Measurements from ENCODE around the gene C19orf47. TPM values are rescaled to one million over a fixed set of nuclear protein-coding genes. Genes with fewer than 3 reads are reported as not detected.
"Not testable (repeated sequence)": the region's sequence is repeated elsewhere in the genome, so short reads cannot be mapped to it uniquely, and the experiment has no call there.

Gene C19orf47
- total RNA-seq, 1 donor from 2014 or later, result 16.1 TPM

GRCh38 chr19:40335101-40335500, 13.1 kb downstream of the C19orf47 start:
- Histone ChIP-seq H3K36me3 (peaks cover 67% of the 10 kb centered on the region), H3K9me3 (no peaks in the 10 kb centered on the region), H3K4me3 (no peak overlapping the region), H3K27me3 (no peaks in the 10 kb centered on the region), H3K4me1 (no peaks in the 10 kb centered on the region), H3K27ac (no peak overlapping the region)
- intact Hi-C loops (cut with DNase I), result no loop called here
- DNase-seq (no peak), ATAC-seq (no peak)
- TF ChIP-seq CTCF (IDR thresholded peaks at IDR 0.05), result no peak

GRCh38 chr19:40333083-40333482, 15.1 kb downstream of the C19orf47 start:
- ATAC-seq; H3K27me3 ChIP-seq; H3K4me1 ChIP-seq; H3K4me3 ChIP-seq; H3K9me3 ChIP-seq; DNase-seq; H3K27ac ChIP-seq; intact Hi-C loops (cut with DNase I): not testable (repeated sequence)
- peaks cover 69% of the 10 kb centered on the region for H3K36me3 ChIP-seq

GRCh38 chr19:40332669-40333068, 15.5 kb downstream of the C19orf47 start:
- no peaks in the 10 kb centered on the region for H3K27me3 ChIP-seq
- peaks cover 73% of the 10 kb centered on the region for H3K36me3 ChIP-seq
- DNase-seq (no peak), ATAC-seq (no peak)
- no peaks in the 10 kb centered on the region for H3K9me3 ChIP-seq
- no peak overlapping the region for H3K4me3 ChIP-seq
- no peak for TF ChIP-seq CTCF (IDR thresholded peaks at IDR 0.05)
- H3K27ac ChIP-seq, result no peak overlapping the region
- intact Hi-C loops (cut with DNase I), result no loop called here
- H3K4me1 ChIP-seq, result no peaks in the 10 kb centered on the region

- Histone ChIP-seq H3K4me3 (no peak overlapping the region), H3K9me3 (no peaks in the 10 kb centered on the region), H3K36me3 (peaks cover 88% of the 10 kb centered on the region), H3K27me3 (no peaks in the 10 kb centered on the region), H3K4me1 (no peaks in the 10 kb centered on the region), H3K27ac (no peak overlapping the region)
- TF ChIP-seq CTCF (IDR thresholded peaks at IDR 0.05), result no peak
- peak; percentile 90 for ATAC-seq
- intact Hi-C loops (cut with DNase I), result no loop called here
- DNase-seq, result peak; percentile 71
These were observed 17.1 kb downstream of the C19orf47 start for GRCh38 chr19:40331052-40331451.

- intact Hi-C loops (cut with DNase I), result no loop called here
- no peaks in the 10 kb centered on the region for H3K27me3 ChIP-seq
- TF ChIP-seq CTCF (IDR thresholded peaks at IDR 0.05), result no peak
- no peaks in the 10 kb centered on the region for H3K9me3 ChIP-seq
- H3K4me1 ChIP-seq, result no peaks in the 10 kb centered on the region
- peaks cover 91% of the 10 kb centered on the region for H3K36me3 ChIP-seq
- no peak overlapping the region for H3K27ac ChIP-seq
- ATAC-seq (no peak), DNase-seq (no peak)
- H3K4me3 ChIP-seq, result no peak overlapping the region
These were observed 22.0 kb downstream of the C19orf47 start for GRCh38 chr19:40326201-40326600.

DNA sequence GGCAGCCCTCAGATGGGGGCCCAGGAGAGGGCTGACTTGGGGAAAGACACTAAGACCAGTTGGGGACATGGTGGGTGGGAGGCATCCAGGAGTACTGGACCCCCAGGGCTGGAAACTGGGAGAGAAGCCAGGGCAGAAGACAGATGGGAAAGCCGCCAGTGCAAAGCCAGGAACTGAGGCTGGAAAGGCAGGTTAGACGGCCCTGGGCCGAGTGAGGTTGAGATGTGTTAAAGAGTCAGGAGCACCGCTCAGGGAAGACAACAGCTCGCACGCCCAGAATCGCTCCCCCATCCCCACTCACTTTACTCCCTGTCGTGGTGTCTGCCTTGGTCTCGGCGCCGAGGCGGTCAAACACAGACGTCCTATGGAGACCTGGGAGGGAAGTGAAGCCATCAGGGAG, 24.5 kb downstream of the C19orf47 start:
- Histone ChIP-seq H3K4me1 (no peaks in the 10 kb centered on the region), H3K4me3 (no peak overlapping the region), H3K36me3 (peaks cover 83% of the 10 kb centered on the region), H3K27ac (no peak overlapping the region), H3K27me3 (no peaks in the 10 kb centered on the region), H3K9me3 (no peaks in the 10 kb centered on the region)
- ATAC-seq (no peak), DNase-seq (no peak)
- no peak for TF ChIP-seq CTCF (IDR thresholded peaks at IDR 0.05)
- intact Hi-C loops (cut with DNase I), result no loop called here

Data from upper lobe of right lung (tissue), 1 donor.